HG03354 (cell line): Measurements from ENCODE around the gene SFRP2.

Experiments
- ATAC-seq: cut with Tn5 transposase; IDR thresholded peaks from one replicate; pipeline ENCODE4 v1.9.1; 2021; ENCODE audit warnings: mild to moderate bottlenecking; ENCODE audit not compliant: unreplicated experiment, poor library complexity, severe bottlenecking

Gene SFRP2

GRCh38 chr4:153788413-153789276 is at the start of gene SFRP2:
TSS of gene SFRP2 (minus strand) at chr4:153789083. CDS start at chr4:153788835, 248 bp downstream.
- no peak for ATAC-seq

- no peak for ATAC-seq
Observed at GRCh38 chr4:153838564-153838963, 49.7 kb upstream of the SFRP2 start.

DNA sequence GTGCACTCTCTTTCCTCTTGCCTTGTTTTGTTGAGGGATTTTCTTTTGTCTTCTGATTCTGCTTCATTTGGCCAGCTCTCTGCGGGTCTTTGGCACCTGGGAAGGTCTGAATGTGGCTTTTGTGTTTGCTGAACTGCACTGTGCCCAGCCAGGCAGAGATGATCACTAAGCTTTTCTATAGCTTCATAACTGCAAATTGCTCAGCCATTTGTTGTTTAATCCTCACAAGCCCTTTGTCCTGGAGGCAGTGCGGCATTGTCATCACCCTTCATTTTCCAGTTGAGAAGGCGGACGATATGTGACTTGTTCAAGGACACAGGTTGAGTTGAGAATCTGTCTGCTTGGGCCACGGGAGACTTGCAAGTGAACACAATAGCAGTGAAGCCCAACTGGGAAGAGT is 46.0 kb upstream of the SFRP2 start:
- ATAC-seq = no peak

GRCh38 chr4:153832720-153833287 is 43.9 kb upstream of the SFRP2 start:
- no peak for ATAC-seq

DNA sequence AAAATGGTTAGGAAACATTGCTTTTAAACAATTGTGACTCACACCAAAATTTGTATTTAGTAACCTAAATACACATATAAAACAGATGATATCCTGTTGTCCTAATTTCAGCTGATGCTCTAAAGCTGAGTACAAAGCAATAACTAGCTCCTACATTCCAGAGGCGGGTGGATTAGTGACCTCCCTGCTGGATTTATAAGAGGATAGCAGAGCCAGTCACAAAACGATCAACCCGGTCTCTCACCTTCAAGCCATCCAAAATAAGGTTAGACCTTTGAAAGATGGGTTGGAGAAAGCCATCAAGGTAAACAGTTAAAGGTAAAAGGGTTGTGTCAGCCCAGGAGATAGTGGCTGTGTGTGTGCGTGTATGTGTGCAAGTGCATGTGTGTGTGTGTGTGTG is 43.2 kb upstream of the SFRP2 start:
- ATAC-seq = no peak

- no peak for ATAC-seq
Observed at GRCh38 chr4:153831245-153831644, 42.4 kb upstream of the SFRP2 start.

DNA sequence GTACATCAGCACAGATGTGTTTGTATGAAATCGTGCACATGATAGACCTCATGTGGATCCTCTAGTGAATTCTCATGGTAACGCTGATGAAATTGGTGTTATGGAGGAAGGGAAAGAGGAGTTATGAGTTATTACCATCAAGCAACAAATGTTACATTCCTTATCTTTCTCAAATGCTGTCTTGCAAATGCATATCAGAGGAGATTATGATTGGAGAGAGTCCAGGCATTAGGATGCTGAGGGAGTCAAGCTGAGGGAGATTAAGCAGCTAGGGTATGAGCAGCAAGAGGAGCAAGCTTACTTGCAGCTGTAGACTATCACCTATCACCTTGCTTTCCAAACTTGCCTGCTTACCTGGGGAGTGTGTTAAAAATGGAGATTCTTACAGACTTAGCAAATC is 36.8 kb upstream of the SFRP2 start:
- ATAC-seq = no peak

DNA sequence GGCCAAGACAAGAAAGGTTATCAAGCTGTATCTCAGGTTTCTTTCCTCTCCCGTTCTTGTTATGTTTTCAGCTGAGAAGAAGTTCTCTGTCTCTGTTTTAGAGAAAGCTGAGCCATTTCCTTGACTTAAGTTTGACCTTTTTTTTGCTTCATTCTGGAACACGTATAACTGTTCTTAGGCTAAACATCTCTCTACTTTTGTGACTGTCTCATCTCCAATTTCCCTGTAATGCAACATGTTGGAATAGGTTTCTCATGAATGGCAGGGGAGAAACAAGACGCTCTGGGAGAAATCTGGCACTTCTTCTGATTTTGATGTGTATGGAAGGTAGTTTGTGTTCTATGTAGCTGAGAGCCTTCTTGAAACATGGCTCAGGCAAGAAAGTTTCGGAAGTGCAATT is 36.2 kb upstream of the SFRP2 start:
- ATAC-seq = no peak

- ATAC-seq = no peak
Observed at GRCh38 chr4:153824501-153824900, 35.6 kb upstream of the SFRP2 start.

- no peak for ATAC-seq
Observed at GRCh38 chr4:153823483-153823882, 34.6 kb upstream of the SFRP2 start.

DNA sequence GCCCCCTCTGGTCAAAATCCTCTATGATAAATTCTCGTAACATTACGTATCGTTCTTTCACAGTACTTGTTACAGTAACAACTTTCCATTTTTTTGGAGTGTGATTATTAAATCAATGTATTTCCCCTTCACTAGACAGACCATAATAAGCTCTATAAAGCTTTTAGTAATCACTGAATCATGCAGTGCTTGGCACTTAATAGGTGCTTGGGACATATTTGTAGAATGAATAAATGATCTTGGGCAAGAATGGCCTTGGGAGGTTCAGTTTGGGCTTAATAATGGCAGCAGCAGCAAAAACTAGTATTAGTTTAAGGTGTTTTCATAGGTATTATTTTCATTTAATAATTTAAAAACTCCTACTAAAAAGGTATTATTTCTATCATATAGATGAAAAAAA is 33.4 kb upstream of the SFRP2 start:
- ATAC-seq = no peak

GRCh38 chr4:153817466-153817865 is 28.6 kb upstream of the SFRP2 start:
- no peak for ATAC-seq

DNA sequence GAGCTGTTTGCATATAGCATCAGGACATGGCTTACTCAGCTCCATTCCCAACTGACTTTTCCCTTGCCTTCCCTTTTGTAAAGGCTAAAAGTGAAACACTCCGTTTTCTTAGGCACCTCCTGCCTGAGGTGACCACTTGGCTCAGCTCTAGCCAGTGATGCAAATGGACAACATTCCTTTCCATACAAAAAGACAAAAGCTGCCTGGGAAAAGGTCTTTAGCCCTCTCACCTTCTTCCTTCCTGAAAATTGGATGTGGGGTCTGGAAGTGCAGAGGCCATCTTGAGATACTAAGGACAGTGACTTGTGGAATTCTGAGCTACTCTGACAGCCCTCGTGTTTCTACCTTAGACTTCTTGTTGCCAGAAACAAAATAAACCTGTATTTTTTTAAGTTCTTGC is 27.7 kb upstream of the SFRP2 start:
- ATAC-seq = no peak

GRCh38 chr4:153814789-153815188 is 25.9 kb upstream of the SFRP2 start:
- ATAC-seq = no peak

DNA sequence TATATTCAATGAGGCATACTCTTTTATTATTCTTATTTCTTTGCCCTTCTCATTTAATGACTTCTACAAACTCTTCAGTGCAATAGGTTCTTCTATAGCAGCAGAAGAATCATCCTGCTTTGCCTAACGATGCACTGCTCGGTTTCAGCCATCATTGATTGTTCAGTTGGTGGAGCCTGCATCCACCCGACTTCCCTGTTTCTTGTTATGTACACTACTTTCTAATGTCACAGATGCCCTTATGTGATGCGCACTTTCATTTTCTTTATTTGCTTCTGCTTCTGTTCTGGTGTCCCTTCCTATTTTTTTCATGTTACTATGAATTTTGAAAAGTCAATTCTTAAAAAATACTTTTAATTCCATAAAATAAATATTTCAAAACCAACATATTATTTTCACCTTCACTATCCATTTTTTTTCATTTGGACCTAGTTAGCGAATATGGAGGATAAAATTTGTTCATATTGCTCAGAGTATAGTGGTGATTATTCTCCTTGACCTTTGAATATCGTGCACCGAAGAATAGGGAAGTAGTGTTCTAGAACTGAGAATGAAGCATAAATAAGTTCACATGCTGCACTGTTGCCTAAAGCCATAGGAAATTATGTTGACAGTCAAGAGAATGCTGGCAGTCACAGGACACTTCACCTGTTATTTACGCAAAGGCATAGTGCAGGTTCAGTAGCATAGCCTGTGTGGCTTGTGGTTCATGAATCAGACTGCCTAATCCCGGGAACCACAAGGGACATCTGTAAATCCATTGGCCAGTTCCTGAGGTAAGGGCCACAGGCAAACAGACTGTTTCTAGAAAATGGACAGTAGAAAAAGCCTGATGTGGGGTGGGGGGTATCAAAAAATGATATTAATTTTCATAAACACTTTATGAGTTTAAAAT is 21.3 kb upstream of the SFRP2 start:
- no peak for ATAC-seq

DNA sequence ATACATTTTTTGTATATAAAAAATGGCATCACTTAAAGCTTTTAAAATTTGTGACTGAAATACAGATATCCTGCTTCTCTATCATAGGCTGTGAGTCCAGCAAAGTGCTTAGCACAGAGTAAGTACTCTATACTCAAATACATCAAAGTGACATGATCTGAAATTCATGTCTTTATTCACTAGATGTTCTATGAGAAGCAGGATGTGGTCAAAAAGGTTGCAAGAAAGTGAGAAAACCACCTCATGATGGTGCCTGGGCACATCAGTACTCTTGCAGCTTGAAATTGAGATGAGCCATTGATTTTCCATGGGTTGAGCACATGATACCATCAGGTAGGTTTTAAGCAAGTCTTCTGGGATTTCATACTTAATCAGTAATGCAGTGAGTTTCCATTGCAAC is 20.4 kb upstream of the SFRP2 start:
- no peak for ATAC-seq

DNA sequence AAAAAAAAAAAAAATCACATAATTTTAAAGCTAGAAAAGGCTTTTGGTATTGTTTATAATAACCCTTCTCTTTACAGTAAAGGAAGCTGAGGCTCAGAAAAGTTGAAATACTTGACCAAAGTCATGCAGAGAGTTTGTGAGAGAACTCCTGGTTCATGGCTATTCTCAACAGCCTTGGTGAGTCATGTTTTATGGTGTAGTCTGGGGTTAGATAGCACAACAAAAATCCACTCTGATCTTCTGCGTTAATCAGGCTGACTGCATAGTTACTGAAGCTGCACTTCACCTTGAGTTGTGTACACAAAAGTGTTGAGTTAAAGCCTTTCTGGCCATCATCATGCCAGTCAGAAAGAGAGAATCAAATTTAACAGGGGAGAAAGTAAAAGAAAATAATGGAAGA is 19.3 kb upstream of the SFRP2 start:
- ATAC-seq = no peak

- ATAC-seq = no peak
Observed at GRCh38 chr4:153806073-153806472, 17.2 kb upstream of the SFRP2 start.

DNA sequence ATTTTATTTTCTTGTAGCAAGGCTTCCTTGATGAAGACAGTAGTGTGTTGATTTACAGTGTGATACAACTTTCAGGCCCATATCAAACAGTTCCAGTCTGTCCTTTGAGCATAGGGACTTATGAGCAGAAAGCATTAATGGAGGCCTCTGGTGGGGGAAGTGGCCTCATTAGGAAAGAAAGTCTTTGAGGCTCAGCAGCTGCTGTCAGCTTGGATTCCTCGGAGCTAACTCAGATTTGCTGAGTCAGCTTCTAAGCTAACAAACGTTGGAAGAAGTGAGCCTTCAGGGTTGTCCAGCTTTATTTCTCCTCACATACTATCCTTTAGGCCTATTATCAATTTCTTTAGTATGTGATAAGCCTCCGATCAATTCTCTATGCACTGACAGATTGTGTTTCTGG is 15.8 kb upstream of the SFRP2 start:
- no peak for ATAC-seq

DNA sequence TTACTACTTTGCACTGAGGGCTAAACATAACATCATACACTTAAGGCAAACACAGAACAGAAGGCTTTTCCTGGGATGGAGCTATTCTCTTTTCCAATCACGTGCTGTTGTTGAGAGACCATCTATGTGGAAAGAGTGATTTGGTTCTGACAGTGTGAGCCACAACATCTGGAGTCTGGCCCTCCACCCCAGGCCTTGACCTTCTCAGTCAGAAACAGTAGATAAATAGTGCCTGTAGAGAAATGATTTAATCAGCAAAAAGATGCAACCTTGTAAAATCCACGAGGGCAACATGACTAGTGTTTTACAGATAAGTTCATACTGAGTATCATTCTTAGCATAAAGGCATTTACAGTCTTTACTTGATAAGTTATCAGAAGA is 10.8 kb upstream of the SFRP2 start:
- ATAC-seq = no peak
